ENCODE results near the gene LDHAL6B.
A peak's percentile ranks its signal among the peaks of the same experiment; 100 is the strongest.

Gene LDHAL6B

DNA sequence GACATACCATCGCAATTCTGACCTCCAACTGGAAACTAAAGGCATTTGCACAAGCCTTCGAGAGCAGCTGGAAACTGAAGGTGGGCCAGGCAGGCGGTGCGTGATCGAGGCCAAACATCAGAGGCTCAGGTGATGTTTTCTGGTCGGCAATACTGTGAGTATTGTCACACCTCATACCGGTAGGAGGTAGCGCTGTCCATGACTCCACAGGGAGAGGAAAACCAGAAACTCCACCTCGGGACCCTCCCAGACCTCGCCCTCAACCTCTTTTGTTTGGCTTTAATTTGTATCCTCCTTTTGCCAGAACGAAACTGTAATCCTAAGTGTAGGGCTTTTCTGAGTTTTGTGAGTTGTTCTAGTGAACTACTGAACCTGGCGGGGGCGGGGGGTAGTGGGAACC is 43.6 kb downstream of the LDHAL6B start:
- peak overlapping the region; percentile 15 for H3K27ac ChIP-seq
- ChIA-PET CTCF (interaction anchor here (0.6 kb wide), 1 partner anchor 300 kb away, joined by 3 read pairs; no protein-coding TSS in a partner anchor), POLR2A (ENCODE audit: low non-redundant PET) (no interaction called here)
- DNase-seq (ENCODE audit: low spot score), result no peak
- TF ChIP-seq, protein P1, sequence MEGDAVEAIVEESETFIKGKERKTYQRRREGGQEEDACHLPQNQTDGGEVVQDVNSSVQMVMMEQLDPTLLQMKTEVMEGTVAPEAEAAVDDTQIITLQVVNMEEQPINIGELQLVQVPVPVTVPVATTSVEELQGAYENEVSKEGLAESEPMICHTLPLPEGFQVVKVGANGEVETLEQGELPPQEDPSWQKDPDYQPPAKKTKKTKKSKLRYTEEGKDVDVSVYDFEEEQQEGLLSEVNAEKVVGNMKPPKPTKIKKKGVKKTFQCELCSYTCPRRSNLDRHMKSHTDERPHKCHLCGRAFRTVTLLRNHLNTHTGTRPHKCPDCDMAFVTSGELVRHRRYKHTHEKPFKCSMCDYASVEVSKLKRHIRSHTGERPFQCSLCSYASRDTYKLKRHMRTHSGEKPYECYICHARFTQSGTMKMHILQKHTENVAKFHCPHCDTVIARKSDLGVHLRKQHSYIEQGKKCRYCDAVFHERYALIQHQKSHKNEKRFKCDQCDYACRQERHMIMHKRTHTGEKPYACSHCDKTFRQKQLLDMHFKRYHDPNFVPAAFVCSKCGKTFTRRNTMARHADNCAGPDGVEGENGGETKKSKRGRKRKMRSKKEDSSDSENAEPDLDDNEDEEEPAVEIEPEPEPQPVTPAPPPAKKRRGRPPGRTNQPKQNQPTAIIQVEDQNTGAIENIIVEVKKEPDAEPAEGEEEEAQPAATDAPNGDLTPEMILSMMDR (conservative IDR thresholded peaks at IDR 0.05; ENCODE audit: low read depth), result no peak

GRCh38 chr15:59251001-59251845 is 44.6 kb downstream of the LDHAL6B start:
- ChIA-PET POLR2A (ENCODE audit: low non-redundant PET) (no interaction called here), CTCF (interaction anchor here (0.6 kb wide), 1 partner anchor 29 kb away, joined by 3 read pairs; no protein-coding TSS in a partner anchor)
- H3K27ac ChIP-seq, result peak overlapping the region; percentile 15
- TF ChIP-seq, protein P1 (conservative IDR thresholded peaks at IDR 0.05; ENCODE audit: low read depth), result no peak
- no peak for DNase-seq (ENCODE audit: low spot score)

GRCh38 chr15:59252137-59252536 is 45.5 kb downstream of the LDHAL6B start:
- ChIA-PET POLR2A (ENCODE audit: low non-redundant PET) (no interaction called here), CTCF (interaction anchor here (0.6 kb wide), 2 partner anchors 28 to 42 kb away, joined by 3 read pairs; no protein-coding TSS in a partner anchor)
- H3K27ac ChIP-seq, result 0 out of 2 replicates have a peak overlapping the region, but pooled peaks have one; percentile 9
- DNase-seq (ENCODE audit: low spot score), result no peak
- TF ChIP-seq, protein P1 (conservative IDR thresholded peaks at IDR 0.05; ENCODE audit: low read depth), result no peak

DNA sequence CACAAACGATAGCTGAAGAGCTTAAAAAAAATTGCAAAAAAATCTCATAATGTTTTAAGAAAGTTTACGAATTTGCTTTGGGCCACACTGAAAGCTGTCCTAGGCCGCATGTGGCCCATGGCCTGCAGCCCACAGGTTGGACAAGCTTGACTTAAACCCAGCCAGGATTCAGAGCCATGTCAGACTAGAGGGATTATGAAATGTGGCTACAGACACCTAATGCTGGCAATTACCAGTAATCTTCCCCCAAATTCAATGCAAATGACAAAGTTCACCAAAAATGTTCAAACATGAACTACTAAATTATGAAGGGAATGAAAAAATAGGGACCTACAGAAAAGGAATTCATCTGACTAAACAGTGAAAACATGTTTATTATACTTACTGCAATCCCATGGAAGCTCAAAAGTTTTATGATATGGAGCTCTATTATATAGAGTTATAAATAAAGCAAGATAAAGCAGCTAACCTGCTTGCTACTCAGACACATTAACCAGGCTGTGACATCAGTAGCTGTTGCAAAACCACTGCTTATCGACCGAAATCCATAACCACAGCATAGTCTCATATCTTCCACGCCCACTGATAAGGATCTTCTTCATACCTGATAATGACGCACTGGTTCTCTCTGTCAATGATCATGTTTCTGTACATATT is 49.2 kb downstream of the LDHAL6B start:
- no peak for DNase-seq (ENCODE audit: low spot score)
- no peak overlapping the region for H3K27ac ChIP-seq
- CTCF ChIA-PET, result interaction anchor here (0.6 kb wide), 1 partner anchor 246 kb away, joined by 3 read pairs; no protein-coding TSS in a partner anchor
- POLR2A ChIA-PET (ENCODE audit: low non-redundant PET), result no interaction called here
- TF ChIP-seq, protein P1 (conservative IDR thresholded peaks at IDR 0.05; ENCODE audit: low read depth), result no peak

GRCh38 chr15:59256482-59256881 is 49.8 kb downstream of the LDHAL6B start:
- ChIA-PET POLR2A (ENCODE audit: low non-redundant PET) (no interaction called here), CTCF (interaction anchor here (0.7 kb wide), 1 partner anchor 9 kb away, joined by 4 read pairs; no protein-coding TSS in a partner anchor)
- DNase-seq (ENCODE audit: low spot score), result no peak
- no peak overlapping the region for H3K27ac ChIP-seq
- TF ChIP-seq, protein P1 (conservative IDR thresholded peaks at IDR 0.05; ENCODE audit: low read depth), result no peak

DNA sequence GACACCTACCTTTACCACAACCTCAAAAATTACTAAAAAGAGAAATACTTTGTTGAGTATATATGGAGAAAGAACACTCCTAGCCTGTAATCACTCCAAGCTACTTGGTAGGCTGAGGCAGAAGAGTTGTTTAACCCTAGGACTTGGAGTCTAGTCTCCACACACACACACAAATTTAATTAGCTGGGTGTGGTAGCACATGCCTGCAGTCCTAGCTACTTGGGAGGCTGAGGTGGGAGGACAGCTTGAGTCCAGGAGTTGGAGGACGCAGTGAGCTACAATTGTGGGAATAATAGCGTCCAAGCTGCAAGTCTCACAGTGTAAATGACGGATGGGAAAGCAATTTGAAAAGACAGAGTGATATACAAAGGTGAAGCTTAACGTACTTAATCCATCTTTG is 50.5 kb downstream of the LDHAL6B start:
- ChIA-PET CTCF (interaction anchor here (0.5 to 0.7 kb wide), 3 partner anchors 10 to 514 kb away, joined by 3 to 4 read pairs (median 4); no protein-coding TSS in a partner anchor), POLR2A (ENCODE audit: low non-redundant PET) (no interaction called here)
- no peak overlapping the region for H3K27ac ChIP-seq
- DNase-seq (ENCODE audit: low spot score), result no peak
- TF ChIP-seq, protein P1 (conservative IDR thresholded peaks at IDR 0.05; ENCODE audit: low read depth), result no peak
